ENCODE measurements around the gene NOX4.

GRCh38 chr11:89495951-89496350, 4.8 kb upstream of the NOX4 start:
- TF ChIP-seq EP300 (IDR thresholded peaks at IDR 0.05): no peak
- no peak for TF ChIP-seq CTCF (IDR thresholded peaks at IDR 0.05)
- TF ChIP-seq, protein P1, sequence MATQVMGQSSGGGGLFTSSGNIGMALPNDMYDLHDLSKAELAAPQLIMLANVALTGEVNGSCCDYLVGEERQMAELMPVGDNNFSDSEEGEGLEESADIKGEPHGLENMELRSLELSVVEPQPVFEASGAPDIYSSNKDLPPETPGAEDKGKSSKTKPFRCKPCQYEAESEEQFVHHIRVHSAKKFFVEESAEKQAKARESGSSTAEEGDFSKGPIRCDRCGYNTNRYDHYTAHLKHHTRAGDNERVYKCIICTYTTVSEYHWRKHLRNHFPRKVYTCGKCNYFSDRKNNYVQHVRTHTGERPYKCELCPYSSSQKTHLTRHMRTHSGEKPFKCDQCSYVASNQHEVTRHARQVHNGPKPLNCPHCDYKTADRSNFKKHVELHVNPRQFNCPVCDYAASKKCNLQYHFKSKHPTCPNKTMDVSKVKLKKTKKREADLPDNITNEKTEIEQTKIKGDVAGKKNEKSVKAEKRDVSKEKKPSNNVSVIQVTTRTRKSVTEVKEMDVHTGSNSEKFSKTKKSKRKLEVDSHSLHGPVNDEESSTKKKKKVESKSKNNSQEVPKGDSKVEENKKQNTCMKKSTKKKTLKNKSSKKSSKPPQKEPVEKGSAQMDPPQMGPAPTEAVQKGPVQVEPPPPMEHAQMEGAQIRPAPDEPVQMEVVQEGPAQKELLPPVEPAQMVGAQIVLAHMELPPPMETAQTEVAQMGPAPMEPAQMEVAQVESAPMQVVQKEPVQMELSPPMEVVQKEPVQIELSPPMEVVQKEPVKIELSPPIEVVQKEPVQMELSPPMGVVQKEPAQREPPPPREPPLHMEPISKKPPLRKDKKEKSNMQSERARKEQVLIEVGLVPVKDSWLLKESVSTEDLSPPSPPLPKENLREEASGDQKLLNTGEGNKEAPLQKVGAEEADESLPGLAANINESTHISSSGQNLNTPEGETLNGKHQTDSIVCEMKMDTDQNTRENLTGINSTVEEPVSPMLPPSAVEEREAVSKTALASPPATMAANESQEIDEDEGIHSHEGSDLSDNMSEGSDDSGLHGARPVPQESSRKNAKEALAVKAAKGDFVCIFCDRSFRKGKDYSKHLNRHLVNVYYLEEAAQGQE (IDR thresholded peaks at IDR 0.05): no peak
- no peak for TF ChIP-seq POLR2A (IDR thresholded peaks at IDR 0.05; ENCODE audit: low read length)
- TF ChIP-seq RCOR1 (IDR thresholded peaks at IDR 0.05; ENCODE audit: low read depth, low read length): no peak
- no peak for TF ChIP-seq NFE2L2 (conservative IDR thresholded peaks at IDR 0.05; ENCODE audit: low read length)
- TF ChIP-seq JUNB (IDR thresholded peaks at IDR 0.05): no peak
- no peak for TF ChIP-seq MYC (IDR thresholded peaks at IDR 0.05; ENCODE audit: borderline replicate concordance, low read length)

Measured in A549 (cell line).